GM21619 (cell line): ENCODE results near the gene PLAU.
"Not testable (repeated sequence)": the region's sequence is repeated elsewhere in the genome, so short reads cannot be mapped to it uniquely, and the experiment has no call there.

ENCODE experiments used
- ATAC-seq: cut with Tn5 transposase; IDR thresholded peaks from one replicate; pipeline ENCODE4 v1.9.1; 2021; ENCODE audit not compliant: unreplicated experiment

Gene PLAU

GRCh38 chr10:73876566-73876965 lies 34.4 kb upstream of the PLAU start:
- no peak for ATAC-seq

GRCh38 chr10:73876971-73877370 lies 34.0 kb upstream of the PLAU start:
- ATAC-seq, result no peak

- ATAC-seq, result no peak
These were observed 33.3 kb upstream of the PLAU start for GRCh38 chr10:73877533-73878160.

GRCh38 chr10:73878365-73878764 lies 32.6 kb upstream of the PLAU start:
- no peak for ATAC-seq

GRCh38 chr10:73879296-73880173 lies 31.4 kb upstream of the PLAU start:
- ATAC-seq, result peak; percentile 74

GRCh38 chr10:73881221-73881919 lies 29.6 kb upstream of the PLAU start:
- no peak for ATAC-seq

- no peak for ATAC-seq
These were observed 26.9 kb upstream of the PLAU start for GRCh38 chr10:73884017-73884416.

- peak; percentile 62 for ATAC-seq
These were observed 24.8 kb upstream of the PLAU start for GRCh38 chr10:73886085-73886529.

GRCh38 chr10:73886661-73887293 lies 24.2 kb upstream of the PLAU start:
- no peak for ATAC-seq

GRCh38 chr10:73887294-73888039 lies 23.5 kb upstream of the PLAU start:
- no peak for ATAC-seq

- ATAC-seq, result no peak
These were observed 22.4 kb upstream of the PLAU start for GRCh38 chr10:73888514-73888913.

- no peak for ATAC-seq
These were observed 21.9 kb upstream of the PLAU start for GRCh38 chr10:73889014-73889413.

GRCh38 chr10:73889416-73889815 lies 21.5 kb upstream of the PLAU start:
- not testable (repeated sequence) for ATAC-seq

- ATAC-seq, result no peak
These were observed 20.7 kb upstream of the PLAU start for GRCh38 chr10:73890261-73890660.

GRCh38 chr10:73890830-73891229 lies 20.1 kb upstream of the PLAU start:
- not testable (repeated sequence) for ATAC-seq

GRCh38 chr10:73891540-73891939 lies 19.4 kb upstream of the PLAU start:
- ATAC-seq, result no peak

- ATAC-seq, result no peak
These were observed 18.5 kb upstream of the PLAU start for GRCh38 chr10:73892310-73893030.

GRCh38 chr10:73893426-73893825 lies 17.5 kb upstream of the PLAU start:
- no peak for ATAC-seq

GRCh38 chr10:73894245-73894971 lies 16.5 kb upstream of the PLAU start:
- no peak for ATAC-seq
